Activated CD4-positive, alpha-beta T cell treated with anti-CD3 and anti-CD28 coated beads for 1 hour (primary cell): ENCODE measurements around the gene TCP11L1.
"Not testable (repeated sequence)": the region's sequence is repeated elsewhere in the genome, so short reads cannot be mapped to it uniquely, and the experiment has no call there.

Experiments used
- DNase-seq: peaks from one replicate; pipeline ENCODE4 v3.0.0-alpha.2; 2020

TCP11L1 gene

DNA sequence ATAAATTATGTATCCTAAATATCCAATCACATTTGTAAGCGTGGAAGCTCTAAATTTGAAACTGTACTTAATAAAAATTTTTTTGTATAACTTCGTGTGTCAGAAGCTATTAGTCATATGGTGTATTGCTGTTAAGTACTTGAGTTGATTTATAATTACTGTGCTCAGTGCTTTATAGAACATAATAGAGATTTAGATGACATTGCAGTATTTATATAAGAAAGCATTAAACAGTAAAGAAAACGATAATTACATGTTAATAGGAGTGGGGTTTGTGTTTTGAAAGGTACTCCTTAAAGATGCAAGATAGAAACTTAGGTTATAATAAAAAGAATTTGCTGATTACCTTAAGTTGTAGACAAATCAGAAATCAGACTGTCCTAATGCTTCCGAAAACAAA, 5.9 kb upstream of the TCP11L1 start:
- DNase-seq, result no peak

DNA sequence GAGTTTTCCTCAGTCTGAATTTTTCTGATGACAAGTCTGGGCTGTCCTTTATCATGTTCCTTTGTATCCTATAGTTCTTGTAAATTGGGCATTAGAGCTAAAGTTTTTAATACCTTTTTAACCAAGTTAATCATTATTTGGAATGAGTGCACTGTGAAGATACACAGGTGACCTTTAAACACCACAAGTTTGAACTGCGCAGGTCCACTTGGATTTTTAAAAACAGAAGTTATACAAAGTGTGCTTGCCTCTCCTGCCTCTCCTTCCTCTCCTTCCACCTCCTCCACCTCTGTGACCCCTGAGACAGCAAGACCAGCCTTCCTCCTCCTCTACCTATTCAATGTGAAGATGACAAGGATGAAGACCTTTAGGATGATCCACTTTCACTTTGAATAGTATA, 4.4 kb upstream of the TCP11L1 start:
- DNase-seq, result no peak

DNA sequence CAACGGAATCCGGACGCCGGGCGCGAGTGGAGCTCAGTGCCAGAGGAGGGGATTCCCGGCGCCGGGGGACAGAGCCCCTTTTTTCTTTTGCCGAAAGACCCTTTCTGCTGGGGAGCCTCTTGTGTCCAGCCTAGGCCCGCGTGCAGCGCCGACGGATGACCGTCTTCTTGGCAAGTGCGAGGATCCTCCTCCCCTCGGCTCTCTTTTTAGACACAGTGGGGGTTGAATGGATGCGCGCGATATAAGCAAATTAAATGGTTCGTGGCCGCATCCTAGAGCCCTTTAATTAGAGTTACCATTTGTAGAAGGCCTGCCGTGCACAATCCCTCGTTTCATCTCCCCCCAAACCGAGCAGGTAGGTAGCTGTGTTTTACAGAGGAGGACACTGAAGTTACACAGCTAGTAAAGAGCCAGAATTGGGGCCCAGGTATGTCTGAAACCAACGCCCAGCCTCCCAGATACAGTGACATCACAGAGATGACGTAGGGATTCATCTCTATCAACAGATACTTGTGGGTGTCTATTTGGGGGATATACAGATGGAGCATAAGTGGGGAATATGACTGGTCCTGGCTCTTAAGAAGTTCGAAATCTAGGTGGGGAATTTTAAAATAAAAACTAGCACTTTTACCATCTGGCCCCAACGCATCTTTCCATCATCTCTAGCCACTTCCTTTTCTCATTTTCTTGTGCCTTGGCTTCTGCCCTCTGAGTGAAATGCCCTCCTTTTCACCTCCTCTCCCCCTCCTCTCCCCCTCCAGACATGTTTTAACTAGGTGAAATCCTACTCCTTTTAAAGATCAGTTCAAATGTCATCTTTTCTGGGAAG, 875 bp downstream of the TCP11L1 start:
- no peak for DNase-seq

DNA sequence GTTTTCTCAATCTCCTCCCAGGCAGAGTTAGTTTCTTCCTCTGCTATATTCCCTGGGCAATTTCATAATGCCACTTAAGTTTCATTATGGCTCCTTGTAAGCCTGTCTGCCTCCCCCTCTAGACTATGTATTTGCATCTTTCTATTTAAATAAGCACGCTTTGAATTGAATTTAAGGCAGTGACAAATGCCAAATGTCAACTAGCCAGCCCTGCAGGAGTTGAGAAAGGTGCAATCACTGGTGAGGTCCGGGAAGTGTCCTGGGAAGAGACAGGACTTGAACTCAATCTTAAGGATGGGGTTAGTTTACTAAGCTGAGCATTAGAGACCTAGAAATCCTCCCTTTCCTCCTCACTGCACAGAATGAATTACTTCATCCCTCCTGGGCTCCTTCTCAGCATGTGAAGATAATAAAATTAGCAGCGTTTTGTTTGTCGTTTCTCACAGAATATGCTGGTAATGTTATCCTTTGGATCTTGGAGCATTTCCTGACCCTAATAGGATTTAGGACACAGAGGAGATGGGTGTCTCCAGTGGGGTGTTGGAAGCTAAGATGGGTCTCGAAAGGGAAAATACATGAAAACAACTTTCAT, 1.6 kb downstream of the TCP11L1 start:
- DNase-seq, result no peak

DNA sequence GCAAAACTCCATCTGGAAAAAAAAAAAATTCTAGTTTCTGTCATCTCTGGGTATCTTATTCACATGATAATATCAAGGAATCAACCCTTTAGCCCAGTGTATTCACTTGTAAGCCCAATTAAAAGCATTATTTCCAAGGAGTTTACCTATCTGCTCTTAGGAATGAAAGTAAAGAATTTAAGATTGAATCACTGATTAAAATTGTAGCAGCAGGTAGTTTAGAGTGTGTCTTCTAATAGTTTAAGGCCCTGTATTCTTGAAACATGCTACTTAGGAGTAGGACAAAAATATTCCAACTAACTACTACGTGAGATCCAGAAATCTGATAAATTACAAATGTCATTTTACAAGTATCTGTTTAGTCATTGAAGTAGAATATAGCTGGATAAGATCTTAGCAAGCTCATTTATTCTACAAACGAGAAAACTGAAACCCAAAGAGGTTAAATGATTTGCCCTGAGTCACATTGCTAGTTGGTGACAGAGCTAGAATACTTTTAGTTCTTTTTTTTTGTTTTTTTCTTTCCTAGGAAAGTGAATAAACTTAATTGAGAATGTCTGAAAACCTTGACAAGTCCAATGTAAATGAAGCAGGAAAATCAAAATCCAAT, 4.0 kb downstream of the TCP11L1 start:
- DNase-seq, result no peak

DNA sequence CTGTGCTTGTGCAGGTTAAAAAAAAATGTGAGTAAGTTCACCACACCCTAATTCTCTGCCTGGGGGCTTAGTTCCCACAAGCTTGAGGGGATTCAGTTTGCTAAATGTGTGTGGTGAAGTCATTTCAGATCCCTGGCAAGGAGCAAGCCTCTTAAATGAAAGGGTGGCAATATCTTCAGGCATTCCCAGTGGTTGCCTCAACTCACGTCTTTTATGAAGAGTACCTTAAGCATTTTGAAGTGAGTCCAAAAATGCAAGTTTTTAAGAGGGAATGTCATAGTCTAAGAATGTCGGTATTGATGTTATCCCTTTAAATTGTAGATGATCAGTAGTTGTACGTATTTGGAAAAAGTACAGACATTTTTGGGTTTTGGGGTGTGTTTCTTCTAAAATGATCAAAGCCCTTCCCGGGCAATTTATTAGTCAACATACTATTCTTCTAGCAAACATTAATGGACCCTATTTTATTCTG, 4.9 kb downstream of the TCP11L1 start:
- no peak for DNase-seq

DNA sequence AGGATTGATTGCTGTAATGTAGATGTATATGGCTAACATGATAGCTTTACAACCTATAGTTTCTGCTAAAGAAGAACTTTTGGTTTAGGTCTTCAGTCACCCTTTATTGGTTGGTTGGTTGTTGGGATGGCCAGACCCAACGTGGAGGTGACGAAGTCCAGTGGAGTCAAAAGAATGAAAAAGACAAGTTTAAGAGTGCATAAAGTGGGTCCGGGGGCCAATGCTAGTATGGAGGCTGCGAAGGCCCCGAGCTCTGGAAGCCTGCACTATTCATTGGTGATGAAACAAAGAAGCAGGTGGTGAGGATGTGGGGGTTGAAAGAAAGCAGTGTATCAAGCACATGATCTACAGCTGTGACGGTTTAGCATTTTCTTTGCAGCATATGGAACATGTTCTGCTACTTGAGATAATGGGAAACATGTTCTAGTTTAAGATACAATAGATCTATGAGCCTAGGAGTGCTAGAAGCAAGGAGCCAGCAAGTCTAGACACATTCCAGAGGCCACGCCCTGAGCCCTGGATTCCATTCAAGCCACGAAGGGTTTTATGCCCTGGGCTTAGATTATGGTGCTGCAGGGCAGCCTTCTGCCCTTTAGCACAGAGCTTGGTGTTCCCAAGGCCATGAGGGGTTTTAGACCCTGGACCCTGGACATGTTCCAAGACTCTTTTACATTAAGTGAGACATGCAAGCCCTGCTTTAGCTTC, 6.3 kb downstream of the TCP11L1 start:
- no peak for DNase-seq

DNA sequence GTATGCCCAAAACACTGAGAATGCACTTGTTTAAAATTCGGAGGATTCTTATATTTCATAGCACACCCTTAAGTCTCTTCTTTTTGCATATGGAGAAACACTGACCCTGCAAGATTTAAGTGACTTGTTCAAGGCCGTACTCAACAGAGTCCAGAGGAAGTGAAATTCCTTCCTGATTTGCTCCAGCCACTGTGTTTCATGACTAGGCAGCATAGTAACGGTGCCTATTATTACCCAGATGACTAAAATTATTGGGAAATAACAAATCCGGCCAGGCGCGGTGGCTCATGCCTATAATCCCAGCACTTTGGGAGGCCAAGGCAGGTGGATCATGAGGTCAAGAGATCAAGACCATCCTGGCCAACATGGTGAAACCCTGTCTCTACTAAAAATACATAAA, 9.3 kb downstream of the TCP11L1 start:
- not testable (repeated sequence) for DNase-seq

DNA sequence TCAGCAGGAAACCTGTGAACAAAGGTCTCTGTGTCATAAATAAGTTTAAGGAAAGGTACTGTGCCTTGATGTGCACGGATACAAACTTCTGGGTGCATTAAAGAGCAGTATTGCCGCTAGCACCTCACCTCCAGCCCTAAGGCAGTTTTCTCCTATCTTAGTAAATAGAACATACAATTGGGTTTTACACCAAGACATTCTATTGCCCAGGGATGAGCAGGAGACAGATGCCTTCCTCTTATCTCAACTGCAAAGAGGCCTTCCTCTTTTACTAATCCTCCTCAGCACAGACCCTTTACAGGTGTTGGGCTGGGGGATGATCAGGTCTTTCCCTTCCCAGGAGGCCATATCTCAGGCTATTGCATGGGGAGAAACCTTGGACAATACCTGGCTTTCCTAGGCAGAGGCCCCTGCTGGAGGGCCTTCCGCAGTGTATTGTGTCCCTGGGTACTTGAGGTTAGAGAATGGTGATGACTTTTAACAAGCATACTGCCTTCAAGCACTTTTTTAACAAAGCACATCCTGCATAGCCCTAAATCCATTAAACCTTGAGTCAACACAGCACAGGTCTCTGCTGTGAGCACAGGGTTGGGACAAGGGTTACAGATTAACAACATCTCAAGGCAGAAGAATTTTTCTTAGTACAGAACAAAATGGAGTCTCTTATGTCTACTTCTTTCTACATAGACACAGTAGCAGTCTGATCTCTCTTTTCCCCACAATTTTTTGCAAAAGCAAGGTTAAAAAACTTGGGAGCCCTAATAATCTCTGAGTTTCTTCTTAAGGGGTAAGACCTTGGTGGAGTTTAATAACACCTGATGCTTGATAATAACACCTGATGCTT, 10.4 kb downstream of the TCP11L1 start:
- not testable (repeated sequence) for DNase-seq

DNA sequence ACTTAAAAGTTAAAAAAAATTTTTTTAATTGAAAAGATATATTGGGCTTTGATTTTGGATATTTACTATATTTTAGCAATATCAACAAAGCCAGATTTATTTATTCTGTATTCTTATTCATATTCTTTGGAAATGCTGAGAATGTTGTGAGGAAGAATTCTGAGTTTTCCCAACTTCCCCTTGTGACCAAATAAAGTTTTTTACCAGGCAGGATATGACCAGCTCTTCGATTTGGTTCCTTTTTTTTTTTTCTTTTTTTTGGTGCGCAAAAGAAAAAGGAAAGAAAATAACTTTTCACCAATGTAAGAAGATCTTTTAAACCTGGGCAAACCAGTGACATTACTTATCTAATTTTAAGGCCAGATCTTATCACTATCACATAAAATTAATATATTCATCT, 12.9 kb downstream of the TCP11L1 start:
- no peak for DNase-seq

DNA sequence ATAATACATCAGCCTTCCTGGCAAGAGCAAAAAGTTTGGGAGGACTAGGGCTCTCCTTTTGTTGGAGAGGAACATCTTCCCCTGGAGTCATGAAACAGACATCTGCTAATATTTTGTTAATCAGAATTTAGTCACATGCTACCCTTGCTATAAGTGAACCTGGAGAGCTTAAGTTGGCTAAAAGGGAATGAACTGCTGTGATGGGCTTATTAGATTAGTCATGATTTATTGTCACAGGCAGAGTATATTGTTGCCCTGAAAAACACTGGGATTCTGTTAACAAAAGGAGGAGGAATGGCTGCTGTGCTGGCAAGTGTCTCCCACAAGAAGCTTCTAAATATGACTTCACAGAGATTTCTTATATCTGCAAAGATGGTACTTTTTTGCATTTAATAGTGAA, 16.0 kb downstream of the TCP11L1 start:
- DNase-seq, result no peak

DNA sequence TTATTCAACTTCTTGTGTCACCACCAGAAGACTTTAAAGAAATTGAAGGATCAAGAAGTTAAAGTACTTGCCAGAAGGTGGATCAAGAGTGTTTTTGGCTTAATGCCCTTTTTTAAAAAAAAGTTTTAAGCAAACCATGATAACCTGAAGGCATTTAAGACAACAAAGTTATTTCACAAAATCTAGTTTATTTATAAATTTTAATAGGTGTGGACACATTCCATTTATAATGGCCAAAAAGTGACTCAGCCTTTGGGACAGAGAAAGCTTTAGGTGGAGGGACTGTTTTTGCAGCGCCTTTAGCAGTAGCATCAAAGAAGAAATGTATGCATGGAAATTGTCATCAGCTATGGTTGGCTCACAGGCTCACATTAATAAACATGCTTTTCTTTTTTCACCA, 17.9 kb downstream of the TCP11L1 start:
- DNase-seq, result no peak

DNA sequence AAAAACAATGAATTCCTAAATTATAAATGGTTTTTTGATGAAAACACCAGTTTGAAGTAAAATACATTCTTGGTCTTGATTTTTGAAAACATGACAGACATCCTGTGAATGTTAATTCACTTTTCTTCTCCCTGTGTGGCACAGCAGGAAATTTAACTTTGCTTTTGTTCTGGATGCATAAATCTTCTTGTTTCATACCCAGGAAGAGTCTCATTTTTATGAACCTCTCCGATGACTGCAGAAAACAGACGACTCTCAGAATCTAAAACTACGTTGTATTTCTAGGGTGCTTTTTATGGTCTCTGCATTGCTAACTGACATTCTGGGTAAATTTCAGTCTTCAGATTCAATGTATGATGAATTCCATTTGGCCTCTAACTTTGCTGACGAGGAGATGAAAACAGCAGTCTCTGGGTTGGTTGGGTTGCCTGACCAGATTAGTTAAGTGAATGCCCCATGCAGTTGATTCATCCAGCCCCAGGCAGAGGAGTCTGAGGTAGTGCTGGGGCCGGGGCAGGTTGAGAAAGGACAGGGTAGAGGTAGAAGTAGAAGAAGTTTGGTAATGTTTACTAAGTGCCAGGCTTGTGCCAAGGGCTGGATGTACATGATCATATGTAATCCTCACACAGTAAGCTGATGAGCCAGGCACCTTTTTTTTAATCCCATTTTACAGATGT, 20.1 kb downstream of the TCP11L1 start:
- no peak for DNase-seq

DNA sequence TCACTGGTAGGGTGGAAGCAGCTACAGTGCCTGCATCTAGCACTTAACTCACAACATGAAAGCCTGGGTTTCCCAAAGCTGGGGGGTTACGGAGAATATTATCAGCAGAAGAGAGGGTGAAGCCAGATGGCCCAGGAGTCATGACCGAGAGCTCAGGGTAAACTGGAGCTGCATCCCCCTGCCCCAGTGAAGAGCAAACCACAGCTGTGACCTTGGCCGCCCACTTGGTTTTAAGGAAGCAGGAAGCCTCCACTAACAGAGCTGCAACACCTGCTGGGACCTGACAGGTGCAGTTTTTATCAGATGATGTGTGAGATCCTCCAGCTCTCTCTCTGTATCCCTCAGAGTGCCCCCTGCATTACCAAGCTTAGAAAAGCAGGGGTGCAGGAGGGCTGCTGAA, 20.9 kb downstream of the TCP11L1 start:
- no peak for DNase-seq

DNA sequence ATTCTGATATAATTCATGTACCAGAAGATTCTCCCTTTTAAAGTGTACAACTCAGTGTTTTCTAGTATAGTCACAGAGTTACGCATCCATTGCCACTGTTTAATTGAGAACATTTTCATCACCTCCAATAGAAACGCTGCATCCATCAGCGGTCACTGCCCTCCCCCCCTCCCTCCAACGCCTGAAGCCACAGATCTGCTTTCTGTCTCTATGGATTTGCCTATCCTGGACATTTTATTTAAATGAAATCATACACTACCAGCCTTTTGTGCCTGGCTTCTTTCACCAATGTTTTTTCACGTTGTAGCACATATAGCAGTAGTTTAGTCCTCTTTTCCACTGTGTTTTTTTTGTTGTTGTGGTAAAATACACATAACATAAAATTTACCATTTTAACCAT, 22.8 kb downstream of the TCP11L1 start:
- no peak for DNase-seq

DNA sequence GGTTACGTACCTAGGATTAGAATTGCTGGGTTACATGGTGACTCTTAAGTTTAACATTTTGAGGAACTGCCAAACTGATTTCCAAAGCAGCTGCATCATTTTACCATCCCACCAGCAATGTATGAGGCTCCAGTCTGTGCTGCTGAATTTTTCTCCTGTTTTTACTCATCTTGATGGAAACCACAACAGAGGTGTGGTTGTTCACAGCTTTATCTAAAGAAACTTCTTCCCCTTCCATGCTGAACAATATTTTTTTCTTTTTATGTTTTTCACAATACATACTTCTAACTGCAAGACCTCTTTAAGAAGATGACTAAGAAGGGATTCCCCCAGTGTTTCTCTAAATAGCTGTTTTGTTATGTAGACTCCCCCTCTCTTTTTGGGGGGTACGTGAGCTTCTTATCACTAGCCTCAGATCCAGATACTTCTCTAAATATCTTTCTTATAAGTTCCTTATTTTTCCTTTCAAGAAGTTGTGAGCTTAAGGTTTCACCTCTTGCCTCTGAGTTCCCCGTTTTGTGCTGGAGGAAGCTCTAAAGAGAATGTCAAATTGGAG, 24.0 kb downstream of the TCP11L1 start:
- DNase-seq, result no peak

DNA sequence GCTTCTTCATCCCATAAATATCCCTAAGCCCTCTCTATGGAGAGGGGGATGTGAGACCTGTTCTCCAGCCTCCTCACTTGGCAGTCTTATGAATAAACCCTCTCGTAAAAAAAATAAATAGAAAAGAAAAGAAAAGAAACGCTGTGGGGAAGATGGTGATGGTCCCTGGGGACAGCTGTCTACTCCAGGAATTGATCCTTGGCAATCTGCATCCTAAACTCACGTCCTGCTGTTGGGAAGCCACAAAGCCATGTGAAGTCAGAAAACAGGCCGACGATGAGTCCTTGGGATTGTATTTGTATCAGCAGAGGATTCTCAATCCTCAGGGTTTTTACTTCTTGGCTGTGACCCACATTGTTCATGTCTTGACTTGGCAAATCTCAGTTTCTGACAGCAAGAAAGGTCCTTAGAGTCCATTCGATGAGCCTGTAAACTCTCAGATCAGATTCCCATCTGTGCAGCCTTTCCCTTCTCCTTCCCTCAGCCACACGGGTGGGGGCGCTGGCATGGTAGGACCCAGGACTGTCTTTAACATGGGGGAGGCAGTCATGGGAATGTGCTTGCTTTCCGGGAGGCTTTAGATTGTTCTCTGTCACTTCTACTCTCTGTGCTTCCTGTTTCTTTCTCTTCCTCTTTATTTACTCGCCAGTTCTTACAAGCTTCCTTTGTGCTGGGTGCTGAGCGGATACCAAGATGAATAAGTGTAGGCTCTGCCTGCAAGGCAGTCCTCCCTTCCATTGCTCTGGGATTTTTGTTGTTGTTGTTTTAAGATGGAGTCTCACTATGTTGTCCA, 24.9 kb downstream of the TCP11L1 start:
- DNase-seq, result no peak

DNA sequence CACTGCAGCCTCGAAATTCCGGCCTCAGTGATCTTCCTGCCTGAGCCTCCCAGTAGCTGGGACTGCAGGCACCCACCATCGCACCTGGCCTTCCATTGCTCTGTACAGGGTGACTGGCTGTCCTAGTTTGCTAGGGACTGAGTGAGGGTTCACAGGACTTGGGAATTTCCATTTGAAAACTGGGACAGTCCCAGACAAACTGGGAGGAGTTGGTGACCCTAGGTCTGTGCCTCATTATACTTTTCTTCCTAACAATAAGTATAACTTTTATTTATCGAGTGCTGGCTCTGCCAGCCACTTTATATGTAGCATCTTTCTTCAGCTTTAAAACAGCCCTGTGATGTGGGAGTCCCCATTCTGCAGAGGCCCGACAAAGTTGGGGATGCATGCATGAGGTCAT, 25.5 kb downstream of the TCP11L1 start:
- DNase-seq, result no peak

DNA sequence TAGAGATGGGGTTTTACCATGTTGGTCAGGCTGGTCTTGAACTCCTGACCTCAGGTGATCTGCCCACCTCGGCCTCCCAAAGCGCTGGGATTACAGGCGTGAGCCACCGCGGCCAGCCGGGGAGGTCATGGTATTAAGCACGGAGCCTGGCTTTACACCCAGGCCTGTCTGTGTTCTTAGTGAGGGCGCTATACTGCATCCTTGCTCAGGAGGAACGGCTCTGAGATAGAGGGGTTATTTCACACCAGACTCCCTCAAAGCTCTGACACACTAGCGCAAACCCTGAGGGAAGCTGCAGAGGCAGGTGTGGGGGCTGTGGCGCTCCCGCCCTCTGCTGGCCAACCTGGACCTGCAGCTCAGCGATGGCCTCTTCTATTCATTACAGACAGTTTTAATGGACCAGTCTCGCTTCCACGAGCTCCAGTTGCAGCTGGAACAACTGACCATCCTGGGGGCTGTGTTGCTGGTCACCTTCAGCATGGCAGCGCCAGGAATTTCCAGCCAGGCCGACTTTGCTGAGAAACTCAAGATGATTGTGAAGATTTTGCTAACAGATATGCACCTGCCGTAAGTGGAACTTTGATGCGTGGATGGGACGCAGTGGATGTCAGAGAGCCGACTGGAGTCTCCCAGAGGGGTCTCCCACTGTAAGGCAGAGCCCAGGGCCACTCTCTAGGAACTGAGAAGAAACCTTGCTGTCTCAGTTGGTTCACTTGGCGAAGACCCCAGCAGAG, 26.2 kb downstream of the TCP11L1 start:
- peak; percentile 68 for DNase-seq

DNA sequence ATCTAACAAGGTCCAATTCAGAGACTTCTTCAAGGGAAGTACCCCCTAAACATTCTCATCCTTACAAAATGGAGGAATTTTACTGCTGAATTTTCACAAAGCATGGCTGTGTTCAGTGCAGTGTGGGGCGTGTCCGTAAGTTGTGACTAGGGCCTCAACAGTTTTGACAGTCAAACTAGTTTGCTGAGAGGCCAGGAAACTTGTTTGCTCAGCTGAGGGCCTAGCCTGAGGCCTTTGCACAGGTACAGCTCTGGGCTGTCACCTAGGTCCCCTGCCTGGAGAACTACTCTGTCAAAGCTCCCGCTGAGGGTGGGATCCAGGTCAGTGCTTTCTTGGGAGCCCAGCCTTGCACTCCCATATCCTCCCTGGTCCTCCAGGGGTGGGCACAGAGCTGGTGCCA, 27.9 kb downstream of the TCP11L1 start:
- no peak for DNase-seq
